HEK293 (cell line): Measurements from ENCODE around the gene PINLYP.
A peak's percentile ranks its signal among the peaks of the same experiment; 100 is the strongest.

Experiments used
- CTCF ChIA-PET: fragments of 350-600 bp; formaldehyde crosslinking; extraction: SDS; loops from one replicate; lab custom pipeline; 2021; ENCODE audit warnings: antibody characterized with exemption; lab: Yijun Ruan, JAX
- POLR2A ChIA-PET: fragments of 300-600 bp; formaldehyde crosslinking; extraction: SDS; loops from one replicate; lab custom pipeline; 2020; ENCODE audit warnings: antibody characterized with exemption, inconsistent platforms; lab: Yijun Ruan, JAX
- H3K27ac ChIP-seq: fragments of 200-500 bp; sonication (Bioruptor generic); 2 replicates; pipeline ENCODE4 v1.5.1; 2014; ENCODE audit warnings: low read depth, low read length, control low read depth, inconsistent platforms; ENCODE audit errors: extremely low read depth
- H3K36me3 ChIP-seq, 2 experiments: fragments of 200-500 bp in 1 of 2; sonication (Bioruptor generic) in 1 of 2; 1 replicate in 1 of 2; 2 replicates in 1 of 2; pipeline ENCODE4 v1.5.1; 2014 to 2017; ENCODE audit warnings: inconsistent platforms in 2 of 2, low read length in 2 of 2; ENCODE audit not compliant: control insufficient read depth in 2 of 2, insufficient read depth in 1 of 2
- H3K4me1 ChIP-seq: fragments of 200-500 bp; sonication (Bioruptor generic); 2 replicates; pipeline ENCODE4 v1.5.1; 2014; ENCODE audit warnings: mild to moderate bottlenecking, low read length, inconsistent platforms; ENCODE audit not compliant: control insufficient read depth, insufficient read depth
- H3K4me3 ChIP-seq: 2 replicates; pipeline ENCODE4 v1.5.1; 2011; ENCODE audit warnings: low read depth, mild to moderate bottlenecking, control low read depth, low read length, moderate library complexity
- H3K9me3 ChIP-seq: fragments of 200-500 bp; sonication (Bioruptor generic); 2 replicates; pipeline ENCODE4 v1.5.1; 2014; ENCODE audit warnings: low read depth, low read length, inconsistent platforms; ENCODE audit not compliant: control insufficient read depth, insufficient read depth
- KLF1 ChIP-seq: fragments of 450-650 bp; formaldehyde crosslinking; IDR thresholded peaks from 2 replicates; pipeline ENCODE4 v1.5.1; 2016; ENCODE audit warnings: missing biosample characterization, missing genetic modification characterization
- KLF16 ChIP-seq: fragments of 450-650 bp; formaldehyde crosslinking; IDR thresholded peaks from 2 replicates; pipeline ENCODE4 v1.5.1; 2017; ENCODE audit warnings: missing biosample characterization, missing genetic modification characterization
- KLF9 ChIP-seq: fragments of 450-650 bp; formaldehyde crosslinking; IDR thresholded peaks from 2 replicates; pipeline ENCODE4 v1.5.1; 2016; ENCODE audit warnings: missing biosample characterization, missing genetic modification characterization, low read depth
- SP2 ChIP-seq: fragments of 450-650 bp; formaldehyde crosslinking; IDR thresholded peaks from 2 replicates; pipeline ENCODE4 v1.5.1; 2016; ENCODE audit warnings: missing biosample characterization, missing genetic modification characterization
- SP3 ChIP-seq: fragments of 450-650 bp; formaldehyde crosslinking; IDR thresholded peaks from 2 replicates; pipeline ENCODE4 v1.5.1; 2016; ENCODE audit warnings: missing biosample characterization, missing genetic modification characterization
- ZFHX2 ChIP-seq: fragments of 450-650 bp; formaldehyde crosslinking; conservative IDR thresholded peaks from 2 replicates; pipeline ENCODE4 v1.5.1; 2016; ENCODE audit warnings: missing biosample characterization, missing genetic modification characterization
- ZFP41 ChIP-seq: fragments of 450-650 bp; formaldehyde crosslinking; IDR thresholded peaks from 2 replicates; pipeline ENCODE4 v1.5.1; 2016; ENCODE audit warnings: missing biosample characterization, missing genetic modification characterization, borderline replicate concordance
- ZNF114 ChIP-seq: fragments of 450-650 bp; formaldehyde crosslinking; IDR thresholded peaks from 2 replicates; pipeline ENCODE4 v1.5.0; 2017; ENCODE audit warnings: missing biosample characterization, missing genetic modification characterization
- ZNF121 ChIP-seq: fragments of 450-650 bp; formaldehyde crosslinking; IDR thresholded peaks from 2 replicates; pipeline ENCODE4 v1.5.1; 2016; ENCODE audit warnings: missing biosample characterization, missing genetic modification characterization
- ZNF600 ChIP-seq: fragments of 450-650 bp; formaldehyde crosslinking; IDR thresholded peaks from 2 replicates; pipeline ENCODE4 v1.5.1; 2016; ENCODE audit warnings: missing biosample characterization, missing genetic modification characterization
- TF ChIP-seq, protein P1 (sequence below): fragments of 450-650 bp; formaldehyde crosslinking; IDR thresholded peaks from 2 replicates; pipeline ENCODE4 v1.5.1; 2016; ENCODE audit warnings: missing biosample characterization, missing genetic modification characterization
- TF ChIP-seq, protein P2 (sequence below): fragments of 450-650 bp; formaldehyde crosslinking; conservative IDR thresholded peaks from 2 replicates; pipeline ENCODE4 v1.5.1; 2016; ENCODE audit warnings: low read depth, missing biosample characterization, missing genetic modification characterization
- TF ChIP-seq, protein P3 (sequence below): fragments of 450-650 bp; formaldehyde crosslinking; IDR thresholded peaks from 2 replicates; pipeline ENCODE4 v1.5.1; 2016; ENCODE audit warnings: missing biosample characterization, missing genetic modification characterization
- TF ChIP-seq, protein P4 (sequence below): fragments of 450-650 bp; formaldehyde crosslinking; IDR thresholded peaks from 2 replicates; pipeline ENCODE4 v1.5.1; 2016; ENCODE audit warnings: missing biosample characterization, missing genetic modification characterization

Gene PINLYP

DNA sequence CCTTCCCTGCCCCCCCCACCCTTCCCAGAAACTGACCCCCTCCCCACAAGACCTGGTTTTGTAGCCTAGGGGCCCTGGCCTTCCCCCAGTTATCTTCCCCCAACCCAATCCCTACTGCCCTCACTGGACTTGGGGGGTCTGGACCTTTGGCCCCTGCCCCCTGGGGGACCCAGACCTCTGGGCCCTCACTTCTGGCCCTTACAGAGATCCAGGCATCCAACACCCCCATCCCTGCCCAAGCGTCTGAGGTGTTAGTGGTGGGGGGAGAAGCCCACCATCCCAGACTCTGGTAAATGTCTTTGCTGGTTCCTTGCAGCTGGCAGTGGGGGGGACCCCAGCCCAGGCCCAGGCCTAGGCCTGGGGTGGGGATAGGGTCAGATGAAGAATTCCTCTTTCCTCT is 47.4 kb downstream of the PINLYP start:
- Histone ChIP-seq H3K27ac (no peak overlapping the region), H3K4me1 (peaks cover 15% of the 10 kb centered on the region), H3K4me3 (no peak overlapping the region), H3K36me3 (peaks cover 5 to 24% of the 10 kb centered on the region in 2 experiments), H3K9me3 (no peaks in the 10 kb centered on the region)
- TF ChIP-seq ZNF114: no peak
- TF ChIP-seq, protein P1, sequence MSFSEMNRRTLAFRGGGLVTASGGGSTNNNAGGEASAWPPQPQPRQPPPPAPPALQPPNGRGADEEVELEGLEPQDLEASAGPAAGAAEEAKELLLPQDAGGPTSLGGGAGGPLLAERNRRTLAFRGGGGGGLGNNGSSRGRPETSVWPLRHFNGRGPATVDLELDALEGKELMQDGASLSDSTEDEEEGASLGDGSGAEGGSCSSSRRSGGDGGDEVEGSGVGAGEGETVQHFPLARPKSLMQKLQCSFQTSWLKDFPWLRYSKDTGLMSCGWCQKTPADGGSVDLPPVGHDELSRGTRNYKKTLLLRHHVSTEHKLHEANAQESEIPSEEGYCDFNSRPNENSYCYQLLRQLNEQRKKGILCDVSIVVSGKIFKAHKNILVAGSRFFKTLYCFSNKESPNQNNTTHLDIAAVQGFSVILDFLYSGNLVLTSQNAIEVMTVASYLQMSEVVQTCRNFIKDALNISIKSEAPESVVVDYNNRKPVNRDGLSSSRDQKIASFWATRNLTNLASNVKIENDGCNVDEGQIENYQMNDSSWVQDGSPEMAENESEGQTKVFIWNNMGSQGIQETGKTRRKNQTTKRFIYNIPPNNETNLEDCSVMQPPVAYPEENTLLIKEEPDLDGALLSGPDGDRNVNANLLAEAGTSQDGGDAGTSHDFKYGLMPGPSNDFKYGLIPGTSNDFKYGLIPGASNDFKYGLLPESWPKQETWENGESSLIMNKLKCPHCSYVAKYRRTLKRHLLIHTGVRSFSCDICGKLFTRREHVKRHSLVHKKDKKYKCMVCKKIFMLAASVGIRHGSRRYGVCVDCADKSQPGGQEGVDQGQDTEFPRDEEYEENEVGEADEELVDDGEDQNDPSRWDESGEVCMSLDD (tag by site-specific recombination): peak; percentile 25; the same call in 1 of the 2 replicates
- POLR2A ChIA-PET: interaction anchor here (0.6 to 4.5 kb wide), 2 partner anchors 26 to 45 kb away, joined by 4 to 21 read pairs; no protein-coding TSS in a partner anchor
- CTCF ChIA-PET: no interaction called here

DNA sequence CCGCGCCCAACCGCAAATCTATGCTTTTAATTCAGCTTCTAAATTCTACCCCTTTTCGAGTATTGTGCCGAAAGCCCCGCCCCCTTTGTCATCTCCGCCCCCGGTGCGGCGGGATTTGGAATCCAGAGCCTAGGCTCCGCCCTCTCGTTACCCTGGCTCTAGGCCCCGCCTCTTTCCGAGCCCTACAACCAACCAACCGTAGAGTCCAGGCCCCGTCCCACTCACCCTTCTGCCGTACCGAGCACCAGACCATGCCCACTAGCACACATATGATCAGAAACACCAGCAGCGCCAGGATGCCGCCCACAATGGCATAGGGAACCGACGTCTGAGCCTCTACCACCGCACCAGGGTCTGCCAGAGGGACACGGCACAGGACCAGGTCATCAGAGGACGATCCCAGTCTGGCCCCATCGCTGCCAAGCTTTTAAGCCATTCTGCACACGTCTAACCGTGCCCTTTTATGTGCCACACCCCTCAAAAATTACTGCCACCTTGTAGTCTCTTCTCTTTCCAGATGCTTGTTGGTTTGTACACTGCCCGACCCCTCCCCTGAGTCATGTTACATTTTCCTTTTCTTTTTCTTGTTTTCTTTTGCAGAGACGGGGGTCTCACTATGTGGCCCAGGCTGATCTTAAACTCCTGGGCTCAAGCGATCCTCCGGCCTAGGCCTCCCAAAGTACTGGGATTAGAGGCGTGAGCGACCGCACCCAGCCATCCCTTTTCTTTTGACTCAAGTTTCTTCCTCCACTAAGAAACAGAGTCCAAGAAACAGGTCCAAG is 48.5 kb downstream of the PINLYP start:
- TF ChIP-seq, protein P2, sequence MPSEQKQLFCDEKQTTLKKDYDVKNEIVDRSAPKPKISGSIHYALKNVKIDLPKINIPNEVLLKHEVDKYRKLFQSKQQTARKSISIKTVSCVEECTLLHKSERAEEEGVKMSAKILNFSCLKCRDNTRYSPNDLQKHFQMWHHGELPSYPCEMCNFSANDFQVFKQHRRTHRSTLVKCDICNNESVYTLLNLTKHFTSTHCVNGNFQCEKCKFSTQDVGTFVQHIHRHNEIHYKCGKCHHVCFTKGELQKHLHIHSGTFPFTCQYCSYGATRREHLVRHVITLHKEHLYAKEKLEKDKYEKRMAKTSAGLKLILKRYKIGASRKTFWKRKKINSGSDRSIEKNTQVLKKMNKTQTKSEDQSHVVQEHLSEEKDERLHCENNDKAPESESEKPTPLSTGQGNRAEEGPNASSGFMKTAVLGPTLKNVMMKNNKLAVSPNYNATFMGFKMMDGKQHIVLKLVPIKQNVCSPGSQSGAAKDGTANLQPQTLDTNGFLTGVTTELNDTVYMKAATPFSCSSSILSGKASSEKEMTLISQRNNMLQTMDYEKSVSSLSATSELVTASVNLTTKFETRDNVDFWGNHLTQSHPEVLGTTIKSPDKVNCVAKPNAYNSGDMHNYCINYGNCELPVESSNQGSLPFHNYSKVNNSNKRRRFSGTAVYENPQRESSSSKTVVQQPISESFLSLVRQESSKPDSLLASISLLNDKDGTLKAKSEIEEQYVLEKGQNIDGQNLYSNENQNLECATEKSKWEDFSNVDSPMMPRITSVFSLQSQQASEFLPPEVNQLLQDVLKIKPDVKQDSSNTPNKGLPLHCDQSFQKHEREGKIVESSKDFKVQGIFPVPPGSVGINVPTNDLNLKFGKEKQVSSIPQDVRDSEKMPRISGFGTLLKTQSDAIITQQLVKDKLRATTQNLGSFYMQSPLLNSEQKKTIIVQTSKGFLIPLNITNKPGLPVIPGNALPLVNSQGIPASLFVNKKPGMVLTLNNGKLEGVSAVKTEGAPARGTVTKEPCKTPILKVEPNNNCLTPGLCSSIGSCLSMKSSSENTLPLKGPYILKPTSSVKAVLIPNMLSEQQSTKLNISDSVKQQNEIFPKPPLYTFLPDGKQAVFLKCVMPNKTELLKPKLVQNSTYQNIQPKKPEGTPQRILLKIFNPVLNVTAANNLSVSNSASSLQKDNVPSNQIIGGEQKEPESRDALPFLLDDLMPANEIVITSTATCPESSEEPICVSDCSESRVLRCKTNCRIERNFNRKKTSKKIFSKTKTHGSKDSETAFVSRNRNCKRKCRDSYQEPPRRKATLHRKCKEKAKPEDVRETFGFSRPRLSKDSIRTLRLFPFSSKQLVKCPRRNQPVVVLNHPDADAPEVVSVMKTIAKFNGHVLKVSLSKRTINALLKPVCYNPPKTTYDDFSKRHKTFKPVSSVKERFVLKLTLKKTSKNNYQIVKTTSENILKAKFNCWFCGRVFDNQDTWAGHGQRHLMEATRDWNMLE (tag by site-specific recombination): no peak
- TF ChIP-seq ZFP41 (tag by site-specific recombination) (no peak), ZNF121 (tag by site-specific recombination) (peak; percentile 81), KLF1 (peak; percentile 7; the same call in 1 of the 2 replicates), SP3 (tag by site-specific recombination) (peak; percentile 56), KLF16 (tag by site-specific recombination) (no peak), KLF9 (peak; percentile 52; the same call in 1 of the 2 replicates), ZNF600 (tag by site-specific recombination) (peak; percentile 66), ZFHX2 (tag by site-specific recombination) (peak; percentile 23; the same call in 1 of the 2 replicates), SP2 (peak; percentile 78)
- TF ChIP-seq, protein P3, sequence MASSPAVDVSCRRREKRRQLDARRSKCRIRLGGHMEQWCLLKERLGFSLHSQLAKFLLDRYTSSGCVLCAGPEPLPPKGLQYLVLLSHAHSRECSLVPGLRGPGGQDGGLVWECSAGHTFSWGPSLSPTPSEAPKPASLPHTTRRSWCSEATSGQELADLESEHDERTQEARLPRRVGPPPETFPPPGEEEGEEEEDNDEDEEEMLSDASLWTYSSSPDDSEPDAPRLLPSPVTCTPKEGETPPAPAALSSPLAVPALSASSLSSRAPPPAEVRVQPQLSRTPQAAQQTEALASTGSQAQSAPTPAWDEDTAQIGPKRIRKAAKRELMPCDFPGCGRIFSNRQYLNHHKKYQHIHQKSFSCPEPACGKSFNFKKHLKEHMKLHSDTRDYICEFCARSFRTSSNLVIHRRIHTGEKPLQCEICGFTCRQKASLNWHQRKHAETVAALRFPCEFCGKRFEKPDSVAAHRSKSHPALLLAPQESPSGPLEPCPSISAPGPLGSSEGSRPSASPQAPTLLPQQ (tag by site-specific recombination): no peak
- TF ChIP-seq, protein P4, sequence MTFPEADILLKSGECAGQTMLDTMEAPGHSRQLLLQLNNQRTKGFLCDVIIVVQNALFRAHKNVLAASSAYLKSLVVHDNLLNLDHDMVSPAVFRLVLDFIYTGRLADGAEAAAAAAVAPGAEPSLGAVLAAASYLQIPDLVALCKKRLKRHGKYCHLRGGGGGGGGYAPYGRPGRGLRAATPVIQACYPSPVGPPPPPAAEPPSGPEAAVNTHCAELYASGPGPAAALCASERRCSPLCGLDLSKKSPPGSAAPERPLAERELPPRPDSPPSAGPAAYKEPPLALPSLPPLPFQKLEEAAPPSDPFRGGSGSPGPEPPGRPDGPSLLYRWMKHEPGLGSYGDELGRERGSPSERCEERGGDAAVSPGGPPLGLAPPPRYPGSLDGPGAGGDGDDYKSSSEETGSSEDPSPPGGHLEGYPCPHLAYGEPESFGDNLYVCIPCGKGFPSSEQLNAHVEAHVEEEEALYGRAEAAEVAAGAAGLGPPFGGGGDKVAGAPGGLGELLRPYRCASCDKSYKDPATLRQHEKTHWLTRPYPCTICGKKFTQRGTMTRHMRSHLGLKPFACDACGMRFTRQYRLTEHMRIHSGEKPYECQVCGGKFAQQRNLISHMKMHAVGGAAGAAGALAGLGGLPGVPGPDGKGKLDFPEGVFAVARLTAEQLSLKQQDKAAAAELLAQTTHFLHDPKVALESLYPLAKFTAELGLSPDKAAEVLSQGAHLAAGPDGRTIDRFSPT (tag by site-specific recombination): peak; percentile 71; the same call in 1 of the 2 replicates
- H3K27ac ChIP-seq: peak overlapping the region; percentile 7; the same call in 1 of the 2 replicates
- peaks cover 5 to 20% of the 10 kb centered on the region in 2 experiments for H3K36me3 ChIP-seq
- ChIA-PET CTCF (interaction anchor here (1.0 kb wide), 1 partner anchor 28 kb away, joined by 3 read pairs; no protein-coding TSS in a partner anchor), POLR2A (interaction anchor here (2.2 to 4.5 kb wide), 2 partner anchors 44 kb away, joined by 8 to 21 read pairs; no protein-coding TSS in a partner anchor)
- no peak overlapping the region for H3K4me3 ChIP-seq
- H3K9me3 ChIP-seq: no peaks in the 10 kb centered on the region
- H3K4me1 ChIP-seq: peaks cover 8% of the 10 kb centered on the region
